CD4-positive, alpha-beta T cell treated with Interleukin-15 for 1 hour (primary cell): Measurements from ENCODE around the gene A1CF.
"Not testable (repeated sequence)": the region's sequence is repeated elsewhere in the genome, so short reads cannot be mapped to it uniquely, and the experiment has no call there.

Source experiments
- DNase-seq: peaks from one replicate; pipeline ENCODE4 v3.0.0-alpha.2; 2020

A1CF gene

GRCh38 chr10:50857579-50857978 is 27.8 kb downstream of the A1CF start:
- no peak for DNase-seq

- DNase-seq: no peak
Measured at GRCh38 chr10:50855461-50855860, 30.0 kb downstream of the A1CF start.

GRCh38 chr10:50855015-50855414 is 30.4 kb downstream of the A1CF start:
- DNase-seq: no peak

GRCh38 chr10:50853557-50853956 is 31.9 kb downstream of the A1CF start:
- DNase-seq: no peak

- DNase-seq: no peak
Measured at GRCh38 chr10:50851884-50852671, 33.3 kb downstream of the A1CF start.

- no peak for DNase-seq
Measured at GRCh38 chr10:50850578-50851230, 34.7 kb downstream of the A1CF start.

GRCh38 chr10:50846753-50847152 is 38.7 kb downstream of the A1CF start:
- DNase-seq: no peak

GRCh38 chr10:50837095-50837494 is 48.3 kb downstream of the A1CF start:
- no peak for DNase-seq

- DNase-seq: no peak
Measured at GRCh38 chr10:50832171-50832751, 53.2 kb downstream of the A1CF start.

GRCh38 chr10:50830066-50830465 is 55.4 kb downstream of the A1CF start:
- DNase-seq: no peak

GRCh38 chr10:50824782-50825181 is 60.6 kb downstream of the A1CF start:
- no peak for DNase-seq

GRCh38 chr10:50823789-50824188 is 61.6 kb downstream of the A1CF start:
- DNase-seq: no peak

GRCh38 chr10:50809596-50809995 is 75.8 kb downstream of the A1CF start:
- DNase-seq: no peak

GRCh38 chr10:50807851-50808776 is 77.3 kb downstream of the A1CF start:
- no peak for DNase-seq

GRCh38 chr10:50805981-50806622 is 79.3 kb downstream of the A1CF start:
- no peak for DNase-seq

GRCh38 chr10:50799595-50799994 is 85.8 kb downstream of the A1CF start:
- DNase-seq: no peak

GRCh38 chr10:50798297-50798696 is 87.1 kb downstream of the A1CF start:
- DNase-seq: no peak

- no peak for DNase-seq
Measured at GRCh38 chr10:50796693-50797092, 88.7 kb downstream of the A1CF start.

- no peak for DNase-seq
Measured at GRCh38 chr10:50794490-50794889, 90.9 kb downstream of the A1CF start.

- DNase-seq: no peak
Measured at GRCh38 chr10:50788951-50789945, 96.2 kb downstream of the A1CF start.

GRCh38 chr10:50787962-50788361 is 97.5 kb downstream of the A1CF start:
- not testable (repeated sequence) for DNase-seq
